Neural cell (in vitro differentiated cells): ENCODE measurements around the gene TEX101. TPM values are rescaled to one million over a fixed set of nuclear protein-coding genes. Genes with fewer than 3 reads are reported as not detected.

Source experiments
- H2AFZ ChIP-seq: fragments of 200-600, 300-800 bp; sonication (generic), shearing (Covaris generic); 2 replicates; pipeline ENCODE4 v1.6.0; 2014; ENCODE audit warnings: low read depth, mild to moderate bottlenecking, antibody characterized with exemption, low read length, moderate library complexity
- H3F3A ChIP-seq: fragments of 200-600 bp; shearing (Covaris generic); 2 replicates; pipeline ENCODE4 v1.6.1; 2016; ENCODE audit warnings: mild to moderate bottlenecking, moderate library complexity, mixed read lengths, antibody characterized with exemption, low read length; ENCODE audit not compliant: insufficient read depth, poor library complexity, severe bottlenecking
- H3K27ac ChIP-seq: fragments of 200-600, 300-800 bp; sonication (generic), shearing (Covaris generic); 2 replicates; pipeline ENCODE4 v1.5.1; 2014; ENCODE audit warnings: mild to moderate bottlenecking, low read length, moderate library complexity
- H3K27me3 ChIP-seq: fragments of 300-800, 200-600 bp; sonication (generic), shearing (Covaris generic); 2 replicates; pipeline ENCODE4 v1.6.0; 2014; ENCODE audit warnings: mild to moderate bottlenecking, low read depth, low read length, moderate library complexity; ENCODE audit not compliant: insufficient read depth
- H3K36me3 ChIP-seq: fragments of 300-800, 200-600 bp; sonication (generic), shearing (Covaris generic); 2 replicates; pipeline ENCODE4 v1.5.1; 2014; ENCODE audit warnings: mild to moderate bottlenecking, antibody characterized with exemption, low read length, moderate library complexity; ENCODE audit not compliant: insufficient read depth
- H3K4me2 ChIP-seq: fragments of 300-800, 200-600 bp; sonication (generic), shearing (Covaris generic); 2 replicates; pipeline ENCODE4 v1.6.0; 2014; ENCODE audit warnings: mild to moderate bottlenecking, low read length
- H3K4me3 ChIP-seq: fragments of 300-800, 200-600 bp; sonication (generic), shearing (Covaris generic); 2 replicates; pipeline ENCODE4 v1.5.1; 2014; ENCODE audit warnings: mild to moderate bottlenecking, low read length, moderate library complexity
- H3K79me2 ChIP-seq: fragments of 200-600 bp; shearing (Covaris generic); replicated peaks from 2 replicates; pipeline ENCODE4 v1.6.0; 2014; ENCODE audit warnings: mild to moderate bottlenecking, low read length, moderate library complexity; ENCODE audit not compliant: insufficient read depth
- H3K9ac ChIP-seq: fragments of 300-800, 200-600 bp; sonication (generic), shearing (Covaris generic); 2 replicates; pipeline ENCODE4 v1.6.1; 2016; ENCODE audit warnings: mild to moderate bottlenecking, low read length, mixed read lengths
- H3K9me2 ChIP-seq: fragments of 200-600 bp; shearing (Covaris generic); 2 replicates; pipeline ENCODE4 v1.6.1; 2016; ENCODE audit warnings: mild to moderate bottlenecking, low read length, mixed read lengths; ENCODE audit not compliant: insufficient read depth
- H3K9me3 ChIP-seq: fragments of 200-600, 300-800 bp; sonication (generic), shearing (Covaris generic); 2 replicates; pipeline ENCODE4 v1.6.1; 2016; ENCODE audit warnings: mild to moderate bottlenecking, mixed run types, low read length, moderate library complexity, mixed read lengths
- H4K20me1 ChIP-seq: fragments of 200-600 bp; shearing (Covaris generic); 2 replicates; pipeline ENCODE4 v1.6.1; 2016; ENCODE audit warnings: mild to moderate bottlenecking, mixed run types; ENCODE audit not compliant: insufficient read depth
- EP300 ChIP-seq: fragments of 450-650 bp; conservative IDR thresholded peaks from 2 replicates; pipeline ENCODE4 v1.6.1; 2014; ENCODE audit warnings: antibody characterized with exemption, mild to moderate bottlenecking, moderate library complexity; ENCODE audit not compliant: poor library complexity, severe bottlenecking
- EZH2 ChIP-seq: fragments of 200-600, 300-800 bp; shearing (Covaris generic), sonication (generic); IDR thresholded peaks from 2 replicates; pipeline ENCODE4 v1.6.1; 2014; ENCODE audit warnings: antibody characterized with exemption, low read length, borderline replicate concordance, mild to moderate bottlenecking; ENCODE audit not compliant: insufficient read depth, poor library complexity, severe bottlenecking
- MXI1 ChIP-seq: fragments of 450-650 bp; conservative IDR thresholded peaks from 2 replicates; pipeline ENCODE4 v1.6.1; 2014; ENCODE audit warnings: antibody characterized with exemption, mild to moderate bottlenecking; ENCODE audit not compliant: poor library complexity, severe bottlenecking
- POLR2AphosphoS5 ChIP-seq: IDR thresholded peaks from 2 replicates; pipeline ENCODE4 v1.6.1; 2012
- RAD21 ChIP-seq: fragments of 450-650 bp; conservative IDR thresholded peaks from 2 replicates; pipeline ENCODE4 v1.6.1; 2014; ENCODE audit warnings: antibody characterized with exemption, mild to moderate bottlenecking, moderate library complexity
- SMC3 ChIP-seq: fragments of 450-650 bp; conservative IDR thresholded peaks from 2 replicates; pipeline ENCODE4 v1.6.1; 2014; ENCODE audit warnings: antibody characterized with exemption, mild to moderate bottlenecking, moderate library complexity; ENCODE audit not compliant: poor library complexity
- TAF1 ChIP-seq: IDR thresholded peaks from 2 replicates; pipeline ENCODE4 v1.6.1; 2012; ENCODE audit warnings: low read depth
- polyA plus RNA-seq: library from polyadenylated mRNA; depleted of rRNA; stranded (reverse); fragments of >200 nt; gene quantifications from 2 replicates; pipeline ENCODE4 v1.2.3, GENCODE V29; 2014
- TF ChIP-seq, protein P1 (sequence below): IDR thresholded peaks from 2 replicates; pipeline ENCODE4 v1.6.1; 2012; ENCODE audit warnings: borderline replicate concordance
- TF ChIP-seq, protein P2 (sequence below): fragments of 450-650 bp; IDR thresholded peaks from 2 replicates; pipeline ENCODE4 v1.5.1; 2014; ENCODE audit warnings: antibody characterized with exemption, mild to moderate bottlenecking, moderate library complexity; ENCODE audit not compliant: poor library complexity, severe bottlenecking

TEX101 gene
- polyA plus RNA-seq, 1 donor from 2014 or later, result not detected

DNA sequence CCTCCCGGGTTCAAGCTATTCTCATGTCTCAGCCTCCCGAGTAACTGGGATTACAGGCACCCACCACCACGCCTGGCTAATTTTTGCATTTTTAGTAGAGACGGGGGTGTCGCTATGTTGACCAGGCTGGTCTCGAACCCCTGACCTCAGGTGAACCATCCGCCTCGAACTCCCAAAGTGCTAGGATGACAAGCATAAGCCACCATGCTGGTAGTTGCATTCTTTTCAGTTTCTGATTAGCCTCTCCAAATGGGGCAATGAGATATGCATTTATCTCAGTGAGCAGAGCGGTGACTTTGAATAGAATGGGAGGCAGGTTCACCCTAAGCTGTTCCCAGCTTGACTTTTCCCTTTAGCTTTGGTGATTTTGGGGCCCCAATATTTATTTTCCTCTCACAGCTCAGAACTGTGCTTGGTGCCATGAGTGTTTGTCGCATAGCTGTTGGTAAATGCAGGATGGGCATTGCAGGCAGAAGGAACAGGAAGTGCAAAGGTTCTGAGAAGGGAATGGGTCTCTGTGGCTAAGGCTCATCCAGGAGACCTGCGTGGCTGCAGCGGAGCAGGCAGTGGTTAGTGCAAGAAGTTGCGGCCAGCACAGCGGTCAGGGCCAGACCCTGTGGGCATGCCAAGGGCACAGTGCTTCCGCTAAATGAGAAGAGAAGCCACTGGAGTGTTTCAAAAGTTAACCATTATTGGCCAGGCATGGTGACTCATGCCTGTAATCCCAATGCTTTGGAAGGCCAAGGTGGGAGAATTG, 30.0 kb downstream of the TEX101 start:
- H3K4me2 ChIP-seq, result no peak overlapping the region

DNA sequence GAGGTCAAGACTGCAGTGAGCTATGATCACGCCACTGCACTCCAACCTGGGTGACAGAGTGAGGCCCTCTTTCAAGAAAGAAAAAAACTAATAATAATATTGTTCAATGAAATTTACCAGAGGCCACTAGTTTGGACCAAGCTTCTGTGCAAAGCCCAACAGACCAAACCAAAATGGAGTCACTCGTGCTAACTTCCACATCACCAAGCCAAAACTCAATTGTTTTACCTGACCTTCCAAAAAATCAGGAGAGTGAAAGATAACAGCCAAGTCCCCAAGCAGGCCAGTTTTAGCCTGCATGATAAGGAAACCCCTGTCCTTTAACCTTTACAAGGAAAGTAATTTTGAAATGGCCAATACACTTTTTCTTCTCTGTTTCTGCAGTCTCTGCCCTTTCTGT, 30.7 kb downstream of the TEX101 start:
- H2AFZ ChIP-seq, result no peak overlapping the region
- no peaks in the 10 kb centered on the region for H3K79me2 ChIP-seq
- no peak for TF ChIP-seq POLR2AphosphoS5
- TF ChIP-seq MXI1, result no peak
- H3K27me3 ChIP-seq, result no peaks in the 10 kb centered on the region
- H3K36me3 ChIP-seq, result no peaks in the 10 kb centered on the region
- no peak overlapping the region for H3K4me3 ChIP-seq
- no peak overlapping the region for H3K27ac ChIP-seq
- H3K9me3 ChIP-seq, result no peaks in the 10 kb centered on the region
- no peaks in the 10 kb centered on the region for H4K20me1 ChIP-seq
- no peak overlapping the region for H3K9ac ChIP-seq
- no peak overlapping the region for H3K4me2 ChIP-seq
- no peaks in the 10 kb centered on the region for H3F3A ChIP-seq
- no peaks in the 10 kb centered on the region for H3K9me2 ChIP-seq

More for the DNA sequence above, 30.0 kb downstream of the TEX101 start:
- Histone ChIP-seq H3K9ac (no peak overlapping the region), H3K27ac (no peak overlapping the region), H3K4me3 (no peak overlapping the region), H2AFZ (no peak overlapping the region), H4K20me1 (no peaks in the 10 kb centered on the region), H3K9me2 (no peaks in the 10 kb centered on the region), H3K27me3 (no peaks in the 10 kb centered on the region), H3K79me2 (no peaks in the 10 kb centered on the region), H3K36me3 (no peaks in the 10 kb centered on the region), H3K9me3 (no peaks in the 10 kb centered on the region), H3F3A (no peaks in the 10 kb centered on the region)
- TF ChIP-seq EP300 (no peak), EZH2 (no peak), RAD21 (no peak), TAF1 (no peak), POLR2AphosphoS5 (no peak), SMC3 (no peak), MXI1 (no peak)
- TF ChIP-seq, protein P1, sequence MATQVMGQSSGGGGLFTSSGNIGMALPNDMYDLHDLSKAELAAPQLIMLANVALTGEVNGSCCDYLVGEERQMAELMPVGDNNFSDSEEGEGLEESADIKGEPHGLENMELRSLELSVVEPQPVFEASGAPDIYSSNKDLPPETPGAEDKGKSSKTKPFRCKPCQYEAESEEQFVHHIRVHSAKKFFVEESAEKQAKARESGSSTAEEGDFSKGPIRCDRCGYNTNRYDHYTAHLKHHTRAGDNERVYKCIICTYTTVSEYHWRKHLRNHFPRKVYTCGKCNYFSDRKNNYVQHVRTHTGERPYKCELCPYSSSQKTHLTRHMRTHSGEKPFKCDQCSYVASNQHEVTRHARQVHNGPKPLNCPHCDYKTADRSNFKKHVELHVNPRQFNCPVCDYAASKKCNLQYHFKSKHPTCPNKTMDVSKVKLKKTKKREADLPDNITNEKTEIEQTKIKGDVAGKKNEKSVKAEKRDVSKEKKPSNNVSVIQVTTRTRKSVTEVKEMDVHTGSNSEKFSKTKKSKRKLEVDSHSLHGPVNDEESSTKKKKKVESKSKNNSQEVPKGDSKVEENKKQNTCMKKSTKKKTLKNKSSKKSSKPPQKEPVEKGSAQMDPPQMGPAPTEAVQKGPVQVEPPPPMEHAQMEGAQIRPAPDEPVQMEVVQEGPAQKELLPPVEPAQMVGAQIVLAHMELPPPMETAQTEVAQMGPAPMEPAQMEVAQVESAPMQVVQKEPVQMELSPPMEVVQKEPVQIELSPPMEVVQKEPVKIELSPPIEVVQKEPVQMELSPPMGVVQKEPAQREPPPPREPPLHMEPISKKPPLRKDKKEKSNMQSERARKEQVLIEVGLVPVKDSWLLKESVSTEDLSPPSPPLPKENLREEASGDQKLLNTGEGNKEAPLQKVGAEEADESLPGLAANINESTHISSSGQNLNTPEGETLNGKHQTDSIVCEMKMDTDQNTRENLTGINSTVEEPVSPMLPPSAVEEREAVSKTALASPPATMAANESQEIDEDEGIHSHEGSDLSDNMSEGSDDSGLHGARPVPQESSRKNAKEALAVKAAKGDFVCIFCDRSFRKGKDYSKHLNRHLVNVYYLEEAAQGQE, result no peak
- TF ChIP-seq, protein P2, sequence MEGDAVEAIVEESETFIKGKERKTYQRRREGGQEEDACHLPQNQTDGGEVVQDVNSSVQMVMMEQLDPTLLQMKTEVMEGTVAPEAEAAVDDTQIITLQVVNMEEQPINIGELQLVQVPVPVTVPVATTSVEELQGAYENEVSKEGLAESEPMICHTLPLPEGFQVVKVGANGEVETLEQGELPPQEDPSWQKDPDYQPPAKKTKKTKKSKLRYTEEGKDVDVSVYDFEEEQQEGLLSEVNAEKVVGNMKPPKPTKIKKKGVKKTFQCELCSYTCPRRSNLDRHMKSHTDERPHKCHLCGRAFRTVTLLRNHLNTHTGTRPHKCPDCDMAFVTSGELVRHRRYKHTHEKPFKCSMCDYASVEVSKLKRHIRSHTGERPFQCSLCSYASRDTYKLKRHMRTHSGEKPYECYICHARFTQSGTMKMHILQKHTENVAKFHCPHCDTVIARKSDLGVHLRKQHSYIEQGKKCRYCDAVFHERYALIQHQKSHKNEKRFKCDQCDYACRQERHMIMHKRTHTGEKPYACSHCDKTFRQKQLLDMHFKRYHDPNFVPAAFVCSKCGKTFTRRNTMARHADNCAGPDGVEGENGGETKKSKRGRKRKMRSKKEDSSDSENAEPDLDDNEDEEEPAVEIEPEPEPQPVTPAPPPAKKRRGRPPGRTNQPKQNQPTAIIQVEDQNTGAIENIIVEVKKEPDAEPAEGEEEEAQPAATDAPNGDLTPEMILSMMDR, result no peak
